ENCODE data around the gene GATD1. TPM values are rescaled to one million over a fixed set of nuclear protein-coding genes. Genes with fewer than 3 reads are reported as not detected.

Gene GATD1
- total RNA-seq, 1 donor from 2014 or later = 12.2 TPM

GRCh38 chr11:801097-801780 is 24.0 kb upstream of the GATD1 start:
- no peak overlapping the region for H3K27ac ChIP-seq
- H3K4me1 ChIP-seq = peaks cover 23 to 28% of the 10 kb centered on the region in 2 donors
- H3K27me3 ChIP-seq = no peaks in the 10 kb centered on the region
- intact Hi-C loops (cut with DNase I) = no loop called here
- peaks cover 13 to 23% of the 10 kb centered on the region in 2 donors for H3K36me3 ChIP-seq
- H3K9me3 ChIP-seq = no peaks in the 10 kb centered on the region
- no peak for TF ChIP-seq CTCF (IDR thresholded peaks at IDR 0.05)
- no peak overlapping the region for H3K4me3 ChIP-seq
- no peak for DNase-seq (ENCODE audit: low spot score in 2 of 2)

- no peak overlapping the region for H3K27ac ChIP-seq
- no peak for DNase-seq (ENCODE audit: low spot score in 2 of 2)
- peaks cover 23 to 29% of the 10 kb centered on the region in 2 donors for H3K4me1 ChIP-seq
- intact Hi-C loops (cut with DNase I) = no loop called here
- no peaks in the 10 kb centered on the region for H3K9me3 ChIP-seq
- H3K27me3 ChIP-seq = no peaks in the 10 kb centered on the region
- peaks cover 13 to 23% of the 10 kb centered on the region in 2 donors for H3K36me3 ChIP-seq
- no peak overlapping the region for H3K4me3 ChIP-seq
- TF ChIP-seq CTCF (IDR thresholded peaks at IDR 0.05) = no peak
Observed at GRCh38 chr11:800473-800872, 23.2 kb upstream of the GATD1 start.

- peaks cover 13 to 23% of the 10 kb centered on the region in 2 donors for H3K36me3 ChIP-seq
- intact Hi-C loops (cut with DNase I) = loop anchor here (5.0 kb wide), 1 partner anchor 52 kb away; the partner anchor contains the start of gene TALDO1
- H3K4me3 ChIP-seq = no peak overlapping the region
- TF ChIP-seq CTCF (IDR thresholded peaks at IDR 0.05) = no peak
- H3K9me3 ChIP-seq = no peaks in the 10 kb centered on the region
- no peak for DNase-seq (ENCODE audit: low spot score in 2 of 2)
- H3K27ac ChIP-seq = no peak overlapping the region
- H3K4me1 ChIP-seq = peaks cover 23 to 28% of the 10 kb centered on the region in 2 donors
- no peaks in the 10 kb centered on the region for H3K27me3 ChIP-seq
Observed at GRCh38 chr11:799641-800316, 22.5 kb upstream of the GATD1 start.

GRCh38 chr11:798093-798713 is 20.9 kb upstream of the GATD1 start, which contains the start of gene SLC25A22:
Gene SLC25A22 (minus strand): TSS chr11:798281. CDS start chr11:795006, 3,275 bp downstream.
- no peaks in the 10 kb centered on the region for H3K9me3 ChIP-seq
- intact Hi-C loops (cut with DNase I) = loop anchor here (5.0 kb wide), 1 partner anchor 51 kb away; the partner anchor contains the start of gene TALDO1
- TF ChIP-seq CTCF (IDR thresholded peaks at IDR 0.05) = peak; percentile 78 to 93 (median 86)
- H3K4me1 ChIP-seq = peaks cover 12 to 20% of the 10 kb centered on the region in 2 donors
- H3K4me3 ChIP-seq = peak within 1 kb of the TSS; percentile 78 to 85
- no peaks in the 10 kb centered on the region for H3K27me3 ChIP-seq
- peak within 1 kb of the TSS; percentile 78 to 79 for H3K27ac ChIP-seq
- H3K36me3 ChIP-seq = peaks cover 13 to 23% of the 10 kb centered on the region in 2 donors
- peak in 1 of 2 donors; percentile 83 for DNase-seq (ENCODE audit: low spot score in 2 of 2)

- Histone ChIP-seq H3K4me3 (peak overlapping the region; percentile 78 to 85), H3K36me3 (peaks cover 13 to 24% of the 10 kb centered on the region in 2 donors), H3K27ac (peak overlapping the region; percentile 78 to 79), H3K27me3 (no peaks in the 10 kb centered on the region), H3K9me3 (no peaks in the 10 kb centered on the region), H3K4me1 (peaks cover 12 to 20% of the 10 kb centered on the region in 2 donors)
- peak in 1 of 2 donors; percentile 86 for DNase-seq (ENCODE audit: low spot score in 2 of 2)
- TF ChIP-seq CTCF (IDR thresholded peaks at IDR 0.05) = no peak
- intact Hi-C loops (cut with DNase I) = loop anchor here (2.0 to 5.0 kb wide), 2 partner anchors 21 to 50 kb away; partner anchors contain the start of genes GATD1 and TALDO1
Observed at GRCh38 chr11:797296-798092, 20.2 kb upstream of the GATD1 start.
